Measurements from ENCODE around the gene C1orf174. TPM values are rescaled to one million over a fixed set of nuclear protein-coding genes. Genes with fewer than 3 reads are reported as not detected.
A peak's percentile ranks its signal among the peaks of the same experiment; 100 is the strongest.

Gene C1orf174
- total and polyA plus RNA-seq, 2 of the 13 experiments (the other 11 are each of a cell fraction or from before 2014, with no cell fraction given) = 21.6 to 31.4 TPM

DNA sequence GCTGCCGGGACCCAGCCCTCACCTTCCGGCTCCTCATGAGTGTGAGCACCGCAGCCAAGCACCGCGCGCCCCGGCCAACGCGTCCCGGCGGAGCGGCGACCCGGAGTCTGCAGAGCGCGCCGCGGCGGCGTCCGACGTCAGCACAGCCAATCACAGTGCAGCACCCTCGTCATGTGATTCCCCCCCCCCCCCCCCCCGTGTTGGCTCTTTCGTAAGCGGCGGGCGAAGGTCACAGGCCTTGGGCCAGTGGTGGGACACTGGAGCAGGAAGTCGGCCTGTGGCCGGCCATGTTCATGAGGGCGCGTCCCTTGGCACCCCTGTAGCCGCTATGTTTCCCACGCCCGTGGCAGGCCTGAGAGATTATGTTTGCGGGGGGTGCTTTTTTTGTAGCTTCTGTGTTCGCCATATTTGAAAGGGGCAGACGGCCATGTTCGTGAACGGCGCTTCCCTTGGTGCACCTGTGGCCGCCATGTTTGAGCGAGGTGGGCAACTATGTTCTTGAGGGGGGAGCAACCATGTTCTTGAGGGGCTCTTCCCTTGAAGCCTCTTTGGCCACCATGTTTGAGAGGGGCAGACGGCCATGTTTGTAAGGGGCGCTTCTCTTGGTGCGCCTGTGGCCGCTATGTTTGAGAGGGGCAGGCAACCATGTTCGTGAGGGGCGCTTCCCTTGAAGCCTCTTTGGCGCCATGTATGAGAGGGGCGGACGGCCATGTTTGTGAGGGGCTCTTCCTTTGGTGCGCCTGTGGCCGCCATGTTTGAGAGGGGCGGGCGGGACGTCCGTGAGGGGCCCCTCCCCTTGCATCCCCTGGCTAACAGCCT lies at the start of gene C1orf174 (continued):
- TF ChIP-seq, protein P1, sequence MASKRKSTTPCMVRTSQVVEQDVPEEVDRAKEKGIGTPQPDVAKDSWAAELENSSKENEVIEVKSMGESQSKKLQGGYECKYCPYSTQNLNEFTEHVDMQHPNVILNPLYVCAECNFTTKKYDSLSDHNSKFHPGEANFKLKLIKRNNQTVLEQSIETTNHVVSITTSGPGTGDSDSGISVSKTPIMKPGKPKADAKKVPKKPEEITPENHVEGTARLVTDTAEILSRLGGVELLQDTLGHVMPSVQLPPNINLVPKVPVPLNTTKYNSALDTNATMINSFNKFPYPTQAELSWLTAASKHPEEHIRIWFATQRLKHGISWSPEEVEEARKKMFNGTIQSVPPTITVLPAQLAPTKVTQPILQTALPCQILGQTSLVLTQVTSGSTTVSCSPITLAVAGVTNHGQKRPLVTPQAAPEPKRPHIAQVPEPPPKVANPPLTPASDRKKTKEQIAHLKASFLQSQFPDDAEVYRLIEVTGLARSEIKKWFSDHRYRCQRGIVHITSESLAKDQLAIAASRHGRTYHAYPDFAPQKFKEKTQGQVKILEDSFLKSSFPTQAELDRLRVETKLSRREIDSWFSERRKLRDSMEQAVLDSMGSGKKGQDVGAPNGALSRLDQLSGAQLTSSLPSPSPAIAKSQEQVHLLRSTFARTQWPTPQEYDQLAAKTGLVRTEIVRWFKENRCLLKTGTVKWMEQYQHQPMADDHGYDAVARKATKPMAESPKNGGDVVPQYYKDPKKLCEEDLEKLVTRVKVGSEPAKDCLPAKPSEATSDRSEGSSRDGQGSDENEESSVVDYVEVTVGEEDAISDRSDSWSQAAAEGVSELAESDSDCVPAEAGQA (IDR thresholded peaks at IDR 0.05; ENCODE audit: low read depth) = peak; percentile 99
- TF ChIP-seq, protein P1 (CRISPR knock-in tag; IDR thresholded peaks at IDR 0.05; ENCODE audit: borderline replicate concordance) = no peak
- TF ChIP-seq NFKB2 (CRISPR knock-in tag; IDR thresholded peaks at IDR 0.05; ENCODE audit: borderline replicate concordance) (0 out of 2 replicates have a peak, but pooled peaks have one; percentile 2), KDM5B (CRISPR knock-in tag; IDR thresholded peaks at IDR 0.05; ENCODE audit: borderline replicate concordance) (peak; percentile 47), ZNF773 (CRISPR knock-in tag; IDR thresholded peaks at IDR 0.05; ENCODE audit: borderline replicate concordance) (no peak), NR2F2 (IDR thresholded peaks at IDR 0.05; ENCODE audit: borderline replicate concordance, low read depth) (no peak; the same call in 1 of the 2 replicates), HNRNPK (IDR thresholded peaks at IDR 0.05; ENCODE audit: low read depth, low read length, poor library complexity, severe bottlenecking) (peak; percentile 99), ZBTB2 (CRISPR knock-in tag; IDR thresholded peaks at IDR 0.05; ENCODE audit: low read depth) (peak; percentile 82), IRX3 (CRISPR knock-in tag; IDR thresholded peaks at IDR 0.05; ENCODE audit: borderline replicate concordance, low read depth) (no peak), KMT2A (CRISPR knock-in tag; IDR thresholded peaks at IDR 0.05) (0 out of 2 replicates have a peak, but pooled peaks have one; percentile 39), RFXANK (CRISPR knock-in tag; IDR thresholded peaks at IDR 0.05) (no peak), THRA (CRISPR knock-in tag; IDR thresholded peaks at IDR 0.05; ENCODE audit: borderline replicate concordance) (0 out of 2 replicates have a peak, but pooled peaks have one; percentile 12), RFX5 (IDR thresholded peaks at IDR 0.05; ENCODE audit: low read depth, low read length) (no peak), PAF1 (CRISPR knock-in tag; IDR thresholded peaks at IDR 0.05) (no peak), ZNF788 (CRISPR knock-in tag; IDR thresholded peaks at IDR 0.05; ENCODE audit: borderline replicate concordance) (peak; percentile 34)
- TF ChIP-seq, protein P2, sequence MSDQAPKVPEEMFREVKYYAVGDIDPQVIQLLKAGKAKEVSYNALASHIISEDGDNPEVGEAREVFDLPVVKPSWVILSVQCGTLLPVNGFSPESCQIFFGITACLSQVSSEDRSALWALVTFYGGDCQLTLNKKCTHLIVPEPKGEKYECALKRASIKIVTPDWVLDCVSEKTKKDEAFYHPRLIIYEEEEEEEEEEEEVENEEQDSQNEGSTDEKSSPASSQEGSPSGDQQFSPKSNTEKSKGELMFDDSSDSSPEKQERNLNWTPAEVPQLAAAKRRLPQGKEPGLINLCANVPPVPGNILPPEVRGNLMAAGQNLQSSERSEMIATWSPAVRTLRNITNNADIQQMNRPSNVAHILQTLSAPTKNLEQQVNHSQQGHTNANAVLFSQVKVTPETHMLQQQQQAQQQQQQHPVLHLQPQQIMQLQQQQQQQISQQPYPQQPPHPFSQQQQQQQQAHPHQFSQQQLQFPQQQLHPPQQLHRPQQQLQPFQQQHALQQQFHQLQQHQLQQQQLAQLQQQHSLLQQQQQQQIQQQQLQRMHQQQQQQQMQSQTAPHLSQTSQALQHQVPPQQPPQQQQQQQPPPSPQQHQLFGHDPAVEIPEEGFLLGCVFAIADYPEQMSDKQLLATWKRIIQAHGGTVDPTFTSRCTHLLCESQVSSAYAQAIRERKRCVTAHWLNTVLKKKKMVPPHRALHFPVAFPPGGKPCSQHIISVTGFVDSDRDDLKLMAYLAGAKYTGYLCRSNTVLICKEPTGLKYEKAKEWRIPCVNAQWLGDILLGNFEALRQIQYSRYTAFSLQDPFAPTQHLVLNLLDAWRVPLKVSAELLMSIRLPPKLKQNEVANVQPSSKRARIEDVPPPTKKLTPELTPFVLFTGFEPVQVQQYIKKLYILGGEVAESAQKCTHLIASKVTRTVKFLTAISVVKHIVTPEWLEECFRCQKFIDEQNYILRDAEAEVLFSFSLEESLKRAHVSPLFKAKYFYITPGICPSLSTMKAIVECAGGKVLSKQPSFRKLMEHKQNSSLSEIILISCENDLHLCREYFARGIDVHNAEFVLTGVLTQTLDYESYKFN (CRISPR knock-in tag; conservative IDR thresholded peaks at IDR 0.05) = peak; percentile 61; the same call in 1 of the 2 replicates
